Measurements from ENCODE around the gene ADAM22. TPM values are rescaled to one million over a fixed set of nuclear protein-coding genes. Genes with fewer than 3 reads are reported as not detected.

The ADAM22 gene
- total RNA-seq, 1 experiment from 2014 or later, result 10.0 TPM

GRCh38 chr7:87966271-87966670 is 32.2 kb downstream of the ADAM22 start:
- H3K4me1 ChIP-seq (ENCODE audit: control insufficient read depth in 1 of 2, insufficient read depth in 2 of 2, low read length in 2 of 2), result no peaks in the 10 kb centered on the region
- BruUV-seq (replicated peaks), result no TSS peak
- ATAC-seq, result no peak
- H2AFZ ChIP-seq (ENCODE audit: low read depth, low read length, poor library complexity, severe bottlenecking), result no peak overlapping the region
- H3K9me2 ChIP-seq (ENCODE audit: insufficient read depth), result no peaks in the 10 kb centered on the region
- no peak overlapping the region for H3K4me3 ChIP-seq (replicated peaks in 1 of 2; ENCODE audit: low read depth in 1 of 2, low read length in 2 of 2)
- RAD21 ChIA-PET (ENCODE audit: low non-redundant PET in 1 of 2, low total read pairs in 2 of 2, uncharacterized antibody in 2 of 2, unreplicated experiment in 2 of 2), result no interaction called here
- no peak overlapping the region for H3K27ac ChIP-seq (ENCODE audit: low read depth, low read length)
- H3K36me3 ChIP-seq (ENCODE audit: control insufficient read depth in 1 of 2, insufficient read depth in 2 of 2, low read length in 2 of 2), result no peaks in the 10 kb centered on the region
- H3K9me3 ChIP-seq (ENCODE audit: control insufficient read depth in 1 of 2, insufficient read depth in 1 of 2, low read depth in 1 of 2, low read length in 2 of 2), result no peaks in the 10 kb centered on the region
- no peaks in the 10 kb centered on the region for H3K27me3 ChIP-seq (ENCODE audit: insufficient read depth, low read length)
- H3K79me2 ChIP-seq (ENCODE audit: insufficient read depth, low read length), result no peaks in the 10 kb centered on the region
- H3K4me2 ChIP-seq (ENCODE audit: low read length), result no peak overlapping the region
- H4K20me1 ChIP-seq (ENCODE audit: insufficient read depth), result no peaks in the 10 kb centered on the region
- CTCF ChIA-PET, result no interaction called here
- intact Hi-C loops (cut with micrococcal nuclease), result no loop called here
- no peak for DNase-seq (ENCODE audit: low read depth, low spot score)
- no peak overlapping the region for H3K9ac ChIP-seq (ENCODE audit: low read length)
- POLR2A ChIA-PET, result no interaction called here
- TF ChIP-seq SP1 (IDR thresholded peaks at IDR 0.05; ENCODE audit: low read depth), result no peak
- no peak for TF ChIP-seq FOSL1 (IDR thresholded peaks at IDR 0.05; ENCODE audit: low read depth)
- TF ChIP-seq TCF7L2 (IDR thresholded peaks at IDR 0.05; ENCODE audit: borderline replicate concordance, extremely low read depth, insufficient read depth, insufficient read length), result no peak
- no peak for TF ChIP-seq SRF (IDR thresholded peaks at IDR 0.05; ENCODE audit: low read depth)
- TF ChIP-seq POLR2AphosphoS5 (IDR thresholded peaks at IDR 0.05; ENCODE audit: low read depth, low read length), result no peak
- no peak for TF ChIP-seq ZNF274 (IDR thresholded peaks at IDR 0.05; ENCODE audit: low read depth, low read length)
- no peak for TF ChIP-seq YY1 (IDR thresholded peaks at IDR 0.05; ENCODE audit: extremely low read depth, insufficient replicate concordance, low read depth, low read length)
- TF ChIP-seq, protein P1, sequence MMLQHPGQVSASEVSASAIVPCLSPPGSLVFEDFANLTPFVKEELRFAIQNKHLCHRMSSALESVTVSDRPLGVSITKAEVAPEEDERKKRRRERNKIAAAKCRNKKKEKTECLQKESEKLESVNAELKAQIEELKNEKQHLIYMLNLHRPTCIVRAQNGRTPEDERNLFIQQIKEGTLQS (IDR thresholded peaks at IDR 0.05), result no peak
- TF ChIP-seq POLR2A (IDR thresholded peaks at IDR 0.05; ENCODE audit: borderline replicate concordance, extremely low read depth, insufficient read depth, insufficient read length), result no peak
- TF ChIP-seq JUND (IDR thresholded peaks at IDR 0.05), result no peak
- TF ChIP-seq, protein P2, sequence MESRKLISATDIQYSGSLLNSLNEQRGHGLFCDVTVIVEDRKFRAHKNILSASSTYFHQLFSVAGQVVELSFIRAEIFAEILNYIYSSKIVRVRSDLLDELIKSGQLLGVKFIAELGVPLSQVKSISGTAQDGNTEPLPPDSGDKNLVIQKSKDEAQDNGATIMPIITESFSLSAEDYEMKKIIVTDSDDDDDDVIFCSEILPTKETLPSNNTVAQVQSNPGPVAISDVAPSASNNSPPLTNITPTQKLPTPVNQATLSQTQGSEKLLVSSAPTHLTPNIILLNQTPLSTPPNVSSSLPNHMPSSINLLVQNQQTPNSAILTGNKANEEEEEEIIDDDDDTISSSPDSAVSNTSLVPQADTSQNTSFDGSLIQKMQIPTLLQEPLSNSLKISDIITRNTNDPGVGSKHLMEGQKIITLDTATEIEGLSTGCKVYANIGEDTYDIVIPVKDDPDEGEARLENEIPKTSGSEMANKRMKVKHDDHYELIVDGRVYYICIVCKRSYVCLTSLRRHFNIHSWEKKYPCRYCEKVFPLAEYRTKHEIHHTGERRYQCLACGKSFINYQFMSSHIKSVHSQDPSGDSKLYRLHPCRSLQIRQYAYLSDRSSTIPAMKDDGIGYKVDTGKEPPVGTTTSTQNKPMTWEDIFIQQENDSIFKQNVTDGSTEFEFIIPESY (IDR thresholded peaks at IDR 0.05; ENCODE audit: extremely low read depth, insufficient replicate concordance, low read length), result no peak
- TF ChIP-seq, protein P3, sequence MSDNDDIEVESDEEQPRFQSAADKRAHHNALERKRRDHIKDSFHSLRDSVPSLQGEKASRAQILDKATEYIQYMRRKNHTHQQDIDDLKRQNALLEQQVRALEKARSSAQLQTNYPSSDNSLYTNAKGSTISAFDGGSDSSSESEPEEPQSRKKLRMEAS (IDR thresholded peaks at IDR 0.05), result no peak
- no peak for TF ChIP-seq EZH2 (IDR thresholded peaks at IDR 0.05)
- no peak for TF ChIP-seq CEBPB (IDR thresholded peaks at IDR 0.05; ENCODE audit: low read depth)
- TF ChIP-seq CBX3 (IDR thresholded peaks at IDR 0.05; ENCODE audit: low read depth), result no peak
- no peak for TF ChIP-seq SIN3A (IDR thresholded peaks at IDR 0.05; ENCODE audit: low read depth)
